ENCODE results near the gene OR13J1. TPM values are rescaled to one million over a fixed set of nuclear protein-coding genes. Genes with fewer than 3 reads are reported as not detected.

The OR13J1 gene
- total RNA-seq, 1 experiment from 2014 or later: not detected

- DNase-seq (ENCODE audit: low read depth in 1 of 2, low spot score in 2 of 2): no peak
These were observed 10.8 kb downstream of the OR13J1 start for GRCh38 chr9:35859310-35859989.

DNA sequence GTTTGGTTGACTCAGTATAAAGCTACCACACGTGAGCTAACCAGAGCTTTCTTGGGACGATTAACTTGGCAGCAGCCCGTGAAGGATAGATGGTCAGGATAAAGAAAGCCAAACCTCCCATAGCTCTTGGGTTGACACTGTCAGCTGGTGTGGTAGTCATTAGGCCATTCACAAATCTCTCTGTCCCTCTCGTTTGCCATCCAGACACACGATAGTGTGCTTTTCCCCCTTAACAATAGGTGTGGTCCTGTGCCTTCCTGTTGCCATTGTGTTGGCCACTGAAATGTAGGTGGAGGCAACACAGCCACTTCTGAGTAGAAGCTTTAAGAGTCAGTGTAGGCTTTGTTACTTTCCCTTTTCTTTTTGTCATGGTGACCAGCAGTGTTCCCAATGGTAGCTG, 11.7 kb downstream of the OR13J1 start:
- Histone ChIP-seq H3K27ac (no peak overlapping the region), H3K4me3 (no peak overlapping the region), H3K27me3 (replicated peaks) (no peaks in the 10 kb centered on the region), H3K4me1 (replicated peaks) (no peaks in the 10 kb centered on the region), H3K36me3 (no peaks in the 10 kb centered on the region), H3K9me3 (replicated peaks) (no peaks in the 10 kb centered on the region)
- DNase-seq (ENCODE audit: low read depth in 1 of 2, low spot score in 2 of 2): no peak

More at GRCh38 chr9:35859310-35859989, 10.8 kb downstream of the OR13J1 start:
- Histone ChIP-seq H3K27me3 (replicated peaks) (no peaks in the 10 kb centered on the region), H3K27ac (no peak overlapping the region), H3K4me1 (replicated peaks) (no peaks in the 10 kb centered on the region), H3K9me3 (replicated peaks) (no peaks in the 10 kb centered on the region), H3K36me3 (no peaks in the 10 kb centered on the region), H3K4me3 (no peak overlapping the region)

DNA sequence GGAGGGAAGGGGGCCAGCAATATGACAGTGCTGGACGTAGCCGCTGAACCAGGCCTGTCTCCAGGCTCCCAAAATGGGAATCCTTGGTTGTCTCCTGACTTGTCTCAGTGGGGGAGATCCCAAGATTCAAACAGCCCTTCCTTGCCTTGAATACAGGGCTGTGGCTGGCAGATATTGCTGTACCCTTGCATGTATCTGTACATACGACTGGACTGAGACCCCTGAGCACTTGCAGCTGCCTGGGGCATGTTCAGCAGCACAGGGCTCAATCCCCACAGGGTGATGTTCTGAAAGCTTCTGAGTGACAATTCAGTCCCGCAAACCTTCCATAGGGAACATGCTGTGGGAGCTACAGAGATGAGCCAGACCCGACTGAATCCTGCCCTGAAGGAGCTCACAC, 13.3 kb downstream of the OR13J1 start:
- Histone ChIP-seq H3K4me3 (no peak overlapping the region), H3K4me1 (replicated peaks) (no peaks in the 10 kb centered on the region), H3K27ac (no peak overlapping the region), H3K9me3 (replicated peaks) (no peaks in the 10 kb centered on the region), H3K27me3 (replicated peaks) (no peaks in the 10 kb centered on the region), H3K36me3 (no peaks in the 10 kb centered on the region)
- DNase-seq (ENCODE audit: low read depth in 1 of 2, low spot score in 2 of 2): no peak

DNA sequence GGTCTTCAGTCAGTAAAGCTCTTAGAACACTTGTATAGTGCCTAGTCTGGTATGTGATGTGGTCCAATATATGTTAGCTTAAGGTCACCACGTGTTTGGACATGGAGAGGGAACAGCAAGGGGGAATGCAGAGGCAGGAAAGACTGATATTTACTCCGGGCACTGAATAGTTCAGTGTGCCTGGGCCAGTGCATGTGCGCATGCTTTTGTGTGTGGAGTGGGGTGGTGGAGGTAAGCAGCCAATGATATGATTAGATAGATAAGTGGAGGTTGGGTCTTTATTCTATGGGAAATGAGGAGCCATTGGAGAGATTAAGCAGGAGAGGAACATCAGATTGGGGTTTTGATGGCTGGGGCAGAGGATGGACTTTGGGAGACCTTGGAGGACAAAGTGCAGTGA, 14.0 kb downstream of the OR13J1 start:
- H3K27me3 ChIP-seq (replicated peaks): no peaks in the 10 kb centered on the region
- no peak for DNase-seq (ENCODE audit: low read depth in 1 of 2, low spot score in 2 of 2)
- no peak overlapping the region for H3K4me3 ChIP-seq
- H3K9me3 ChIP-seq (replicated peaks): no peaks in the 10 kb centered on the region
- H3K27ac ChIP-seq: no peak overlapping the region
- H3K4me1 ChIP-seq (replicated peaks): no peaks in the 10 kb centered on the region
- H3K36me3 ChIP-seq: no peaks in the 10 kb centered on the region

GRCh38 chr9:35854091-35854762, 16.0 kb downstream of the OR13J1 start:
- Histone ChIP-seq H3K36me3 (no peaks in the 10 kb centered on the region), H3K9me3 (replicated peaks) (no peaks in the 10 kb centered on the region), H3K27ac (no peak overlapping the region), H3K4me3 (no peak overlapping the region), H3K27me3 (replicated peaks) (no peaks in the 10 kb centered on the region), H3K4me1 (replicated peaks) (no peaks in the 10 kb centered on the region)
- no peak for DNase-seq (ENCODE audit: low read depth in 1 of 2, low spot score in 2 of 2)

GRCh38 chr9:35852876-35853865, 17.0 kb downstream of the OR13J1 start:
- Histone ChIP-seq H3K4me1 (replicated peaks) (no peaks in the 10 kb centered on the region), H3K4me3 (no peak overlapping the region), H3K27me3 (replicated peaks) (no peaks in the 10 kb centered on the region), H3K36me3 (no peaks in the 10 kb centered on the region), H3K9me3 (replicated peaks) (no peaks in the 10 kb centered on the region), H3K27ac (no peak overlapping the region)
- DNase-seq (ENCODE audit: low read depth in 1 of 2, low spot score in 2 of 2): peak in 1 of 2 experiments; percentile 8

DNA sequence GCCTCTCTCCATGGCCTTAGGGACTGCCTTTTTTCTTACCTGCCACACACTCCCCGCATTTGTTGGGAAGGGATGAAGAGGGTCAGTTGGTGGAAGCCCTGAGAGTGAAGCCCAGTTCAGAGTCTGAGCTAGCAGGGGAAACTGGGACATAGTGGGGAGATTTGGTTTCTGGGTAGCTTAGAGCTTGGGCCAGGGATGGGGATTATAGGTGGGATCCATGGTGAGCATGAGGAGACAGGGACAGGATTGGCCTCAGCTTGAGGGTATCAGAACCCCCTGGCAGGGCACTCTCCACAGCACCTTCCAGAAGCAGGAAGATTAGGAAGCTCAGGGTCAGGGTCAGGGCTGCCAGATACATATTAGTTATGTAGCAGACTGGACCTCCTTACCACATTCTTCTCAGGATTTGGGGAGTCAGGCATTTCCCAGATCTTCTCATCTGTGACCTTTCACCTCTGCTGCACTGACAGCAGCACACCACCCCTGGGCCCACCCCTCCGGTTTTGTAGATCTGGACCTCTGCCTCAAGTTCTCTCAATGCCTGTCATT, 17.9 kb downstream of the OR13J1 start:
- H3K27ac ChIP-seq: no peak overlapping the region
- no peaks in the 10 kb centered on the region for H3K9me3 ChIP-seq (replicated peaks)
- no peak overlapping the region for H3K4me3 ChIP-seq
- H3K27me3 ChIP-seq (replicated peaks): no peaks in the 10 kb centered on the region
- no peak for DNase-seq (ENCODE audit: low read depth in 1 of 2, low spot score in 2 of 2)
- H3K36me3 ChIP-seq: no peaks in the 10 kb centered on the region
- no peaks in the 10 kb centered on the region for H3K4me1 ChIP-seq (replicated peaks)

DNA sequence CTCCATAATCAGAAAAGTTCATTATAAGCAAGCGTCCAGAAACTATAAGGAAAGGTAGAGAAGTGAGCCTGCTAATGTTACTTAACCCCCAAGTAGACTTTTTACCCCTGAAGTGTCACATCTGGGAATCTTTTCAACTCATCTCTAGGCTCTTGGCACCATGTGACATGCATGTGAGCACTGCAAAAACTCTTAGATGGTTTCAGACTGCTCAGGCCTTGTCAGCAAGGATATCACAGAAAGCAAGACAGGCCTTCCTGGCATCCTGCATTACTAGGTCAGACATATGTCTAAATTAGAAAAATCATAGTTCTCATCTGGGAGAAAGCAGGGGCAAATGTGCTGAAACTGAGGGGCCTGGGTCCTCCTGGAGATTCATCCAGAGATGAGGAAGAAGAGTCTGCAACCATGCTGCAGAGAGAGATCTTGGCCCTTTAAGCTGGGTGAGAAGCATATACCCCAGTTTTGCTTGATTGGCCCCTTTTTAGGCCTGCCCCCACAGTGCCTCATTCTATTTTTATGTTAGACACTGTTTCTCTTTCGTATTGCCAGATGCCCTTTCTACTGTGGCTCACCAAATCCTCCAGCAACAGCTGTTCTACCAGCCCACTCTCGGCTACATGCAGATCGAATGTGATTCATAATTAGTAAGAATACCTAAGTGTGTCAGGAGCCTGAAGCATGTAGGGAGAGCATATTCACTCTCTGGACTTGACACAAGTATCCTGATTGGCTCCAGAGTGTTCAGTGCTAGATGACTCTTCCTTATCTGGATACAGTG, 22.2 kb downstream of the OR13J1 start:
- no peak for DNase-seq (ENCODE audit: low read depth in 1 of 2, low spot score in 2 of 2)
- no peak overlapping the region for H3K4me3 ChIP-seq
- H3K27me3 ChIP-seq (replicated peaks): no peaks in the 10 kb centered on the region
- peaks cover 11% of the 10 kb centered on the region for H3K4me1 ChIP-seq (replicated peaks)
- H3K36me3 ChIP-seq: no peaks in the 10 kb centered on the region
- H3K27ac ChIP-seq: no peak overlapping the region
- H3K9me3 ChIP-seq (replicated peaks): no peaks in the 10 kb centered on the region

- Histone ChIP-seq H3K4me1 (replicated peaks) (peaks cover 11% of the 10 kb centered on the region), H3K4me3 (no peak overlapping the region), H3K27ac (no peak overlapping the region), H3K27me3 (replicated peaks) (no peaks in the 10 kb centered on the region), H3K9me3 (replicated peaks) (no peaks in the 10 kb centered on the region), H3K36me3 (no peaks in the 10 kb centered on the region)
- DNase-seq (ENCODE audit: low read depth in 1 of 2, low spot score in 2 of 2): no peak
These were observed 24.1 kb downstream of the OR13J1 start for GRCh38 chr9:35845824-35846771.

DNA sequence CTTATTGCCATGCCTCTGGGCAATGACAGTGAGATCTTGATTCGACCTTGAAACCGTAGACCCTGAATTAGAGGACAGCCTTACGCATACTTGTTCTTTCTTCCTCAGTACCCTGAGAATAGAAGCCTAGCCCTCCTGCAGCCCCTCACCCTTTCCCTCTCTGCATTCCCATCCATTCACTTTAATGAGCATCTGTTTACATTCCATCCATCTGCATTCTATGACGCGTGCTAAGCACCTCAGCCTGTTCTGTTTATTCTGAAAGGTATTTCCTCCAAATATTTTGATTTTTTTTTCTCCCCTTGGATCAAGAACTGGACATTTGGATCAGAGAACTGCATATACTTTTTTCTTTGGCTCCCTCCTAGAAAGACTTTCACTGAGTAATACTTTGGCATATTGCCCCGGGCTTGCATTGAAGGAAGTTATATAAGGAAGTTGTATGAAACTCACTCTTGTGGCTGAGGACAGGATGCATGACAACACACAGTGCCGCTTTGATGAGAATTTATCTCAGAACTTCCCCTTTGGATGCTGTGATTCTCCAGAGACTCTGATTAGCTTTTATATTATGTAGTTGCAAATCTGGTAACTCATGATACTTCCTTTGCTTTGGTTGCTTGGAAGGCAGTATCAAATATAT, 25.5 kb downstream of the OR13J1 start:
- Histone ChIP-seq H3K27me3 (replicated peaks) (no peaks in the 10 kb centered on the region), H3K4me1 (replicated peaks) (peaks cover 11% of the 10 kb centered on the region), H3K9me3 (replicated peaks) (no peaks in the 10 kb centered on the region), H3K36me3 (no peaks in the 10 kb centered on the region), H3K4me3 (no peak overlapping the region), H3K27ac (no peak overlapping the region)
- peak; percentile 47 to 48 for DNase-seq (ENCODE audit: low read depth in 1 of 2, low spot score in 2 of 2)

- H3K27ac ChIP-seq: no peak overlapping the region
- H3K36me3 ChIP-seq: no peaks in the 10 kb centered on the region
- H3K27me3 ChIP-seq (replicated peaks): no peaks in the 10 kb centered on the region
- no peaks in the 10 kb centered on the region for H3K9me3 ChIP-seq (replicated peaks)
- no peak overlapping the region for H3K4me3 ChIP-seq
- peaks cover 11% of the 10 kb centered on the region for H3K4me1 ChIP-seq (replicated peaks)
- no peak for DNase-seq (ENCODE audit: low read depth in 1 of 2, low spot score in 2 of 2)
These were observed 27.4 kb downstream of the OR13J1 start for GRCh38 chr9:35842795-35843194.

Measured in SJSA1 (cell line).